CD14-positive monocyte (primary cell): ENCODE measurements around the gene NKIRAS2. TPM values are rescaled to one million over a fixed set of nuclear protein-coding genes. Genes with fewer than 3 reads are reported as not detected.
A peak's percentile ranks its signal among the peaks of the same experiment; 100 is the strongest.

Experiments
- DNase-seq, 3 donors: peaks; one replicate each; pipeline ENCODE4 v3.0.0-alpha.2; 2011 to 2022
- H2AFZ ChIP-seq: 2 replicates; pipeline ENCODE4 v1.6.0; 2012; ENCODE audit warnings: mild to moderate bottlenecking, low read depth, low read length, inconsistent platforms; ENCODE audit not compliant: insufficient read depth, poor library complexity, severe bottlenecking
- H3K27ac ChIP-seq, 2 donors: 1 replicate in 1 of 2; 2 replicates in 1 of 2; pipeline ENCODE4 v1.5.1; 2012 to 2013; ENCODE audit warnings: low read length in 2 of 2, control low read depth in 1 of 2, inconsistent platforms in 1 of 2, low read depth in 1 of 2, mild to moderate bottlenecking in 1 of 2
- H3K27me3 ChIP-seq, 2 donors: one replicate each; pipeline versions ENCODE4 v1.6.0 to v1.6.1; 2011 to 2013; ENCODE audit warnings: low read length in 2 of 2; ENCODE audit not compliant: control insufficient read depth in 2 of 2, insufficient read depth in 2 of 2
- H3K36me3 ChIP-seq, 2 donors: replicated peaks in 1 of 2; 1 replicate in 1 of 2; 2 replicates in 1 of 2; pipeline versions ENCODE4 v1.5.1 to v1.6.1; 2012 to 2013; ENCODE audit warnings: low read length in 2 of 2, control low read depth in 1 of 2, inconsistent platforms in 1 of 2, mild to moderate bottlenecking in 1 of 2; ENCODE audit not compliant: insufficient read depth in 2 of 2, control insufficient read depth in 1 of 2
- H3K4me1 ChIP-seq, 2 donors: 1 replicate in 1 of 2; 2 replicates in 1 of 2; pipeline versions ENCODE4 v1.5.1 to v1.6.1; 2012 to 2013; ENCODE audit warnings: low read length in 2 of 2, control low read depth in 1 of 2, inconsistent platforms in 1 of 2, mild to moderate bottlenecking in 1 of 2, moderate library complexity in 1 of 2; ENCODE audit not compliant: insufficient read depth in 2 of 2, control insufficient read depth in 1 of 2
- H3K4me2 ChIP-seq: replicated peaks from 2 replicates; pipeline ENCODE3; 2012; ENCODE audit warnings: low read length, moderate library complexity, mild to moderate bottlenecking; ENCODE audit not compliant: poor library complexity, severe bottlenecking; ENCODE audit errors: extremely low read depth
- H3K4me3 ChIP-seq, 3 experiments: fragments of 200-600 bp in 1 of 3; sonication (generic) in 1 of 3; replicated peaks in 1 of 3; 1 replicate in 2 of 3; 2 replicates in 1 of 3; pipeline ENCODE4 v1.5.1; 2011 to 2013; ENCODE audit warnings: low read length in 3 of 3, mild to moderate bottlenecking in 3 of 3, control low read depth in 2 of 3, low read depth in 2 of 3, inconsistent platforms in 1 of 3, moderate library complexity in 1 of 3
- H3K79me2 ChIP-seq: 2 replicates; pipeline ENCODE4 v1.6.0; 2012; ENCODE audit warnings: mild to moderate bottlenecking, control low read depth, inconsistent platforms, low read length, moderate library complexity; ENCODE audit not compliant: insufficient read depth
- H3K9ac ChIP-seq: 2 replicates; pipeline ENCODE4 v1.6.0; 2017; ENCODE audit warnings: low read length, mild to moderate bottlenecking; ENCODE audit not compliant: insufficient read depth, poor library complexity, severe bottlenecking
- H3K9me3 ChIP-seq, 2 donors: replicated peaks in 1 of 2; 1 replicate in 1 of 2; 2 replicates in 1 of 2; pipeline versions ENCODE4 v1.5.1 to v1.6.1; 2012 to 2013; ENCODE audit warnings: low read length in 2 of 2, control low read depth in 1 of 2; ENCODE audit not compliant: control insufficient read depth in 1 of 2, insufficient read depth in 1 of 2
- H4K20me1 ChIP-seq: 2 replicates; pipeline ENCODE4 v1.6.0; 2012; ENCODE audit warnings: mild to moderate bottlenecking, low read length, control low read depth, moderate library complexity; ENCODE audit not compliant: insufficient read depth
- H3K27ac Mint-ChIP-seq, 7 donors: one replicate each; pipeline ENCODE4 v1.8.0; 2020; ENCODE audit warnings: mild to moderate bottlenecking in 7 of 7, mixed read lengths in 7 of 7, moderate library complexity in 6 of 7, inconsistent platforms in 2 of 7
- H3K27me3 Mint-ChIP-seq, 3 donors: one replicate each; pipeline ENCODE4 v1.8.0; 2021 to 2022; ENCODE audit warnings: low read depth in 3 of 3, mild to moderate bottlenecking in 3 of 3, mixed read lengths in 3 of 3, moderate library complexity in 3 of 3, inconsistent platforms in 1 of 3
- H3K36me3 Mint-ChIP-seq, 2 donors: one replicate each; pipeline ENCODE4 v1.8.0; 2020; ENCODE audit warnings: mixed read lengths in 2 of 2, inconsistent platforms in 1 of 2, mild to moderate bottlenecking in 1 of 2
- H3K4me1 Mint-ChIP-seq: one replicate; pipeline ENCODE4 v1.8.0; 2020; ENCODE audit warnings: mild to moderate bottlenecking, mixed read lengths
- H3K4me3 Mint-ChIP-seq, 2 donors: one replicate each; pipeline ENCODE4 v1.8.0; 2020; ENCODE audit warnings: mild to moderate bottlenecking in 2 of 2, mixed read lengths in 2 of 2, moderate library complexity in 1 of 2
- H3K9me3 Mint-ChIP-seq, 7 donors: one replicate each; pipeline ENCODE4 v1.8.0; 2020 to 2022; ENCODE audit warnings: mixed read lengths in 7 of 7, mild to moderate bottlenecking in 6 of 7, moderate library complexity in 6 of 7, inconsistent platforms in 2 of 7
- CTCF ChIP-seq: fragments of 200-600 bp; IDR thresholded peaks from one replicate; pipeline ENCODE4 v1.8.0; 2022; ENCODE audit warnings: antibody characterized with exemption, mild to moderate bottlenecking
- WGBS: methylation state at CpG from one replicate; pipeline ENCODE4 v1.1.5; 2013; ENCODE audit warnings: missing lambda C conversion rate; ENCODE audit not compliant: insufficient coverage; 5-methylcytosine and 5-hydroxymethylcytosine counted together
- intact Hi-C, 2 donors: fragments of 100-400 bp; cut with micrococcal nuclease; formaldehyde crosslinking; loops; one replicate each; pipeline versions ENCODE4 v1.15.0 to v1.15.1; 2023
- polyA plus RNA-seq, 3 donors: library from polyadenylated mRNA; depleted of rRNA in 1 of 3; unstranded in 2 of 3; stranded (reverse) in 1 of 3; fragments of 300-500 nt in 2 of 3; fragments of >200 nt in 1 of 3; fragmentation: Illumina TruSeq in 2 of 3; gene quantifications; 1 replicate in 2 of 3; 2 replicates in 1 of 3; pipeline ENCODE4 v1.2.3, GENCODE V29; 2012 to 2021

Gene NKIRAS2
- polyA plus RNA-seq, 3 donors, result 51.1 to 77.1 (median 69.9) TPM

- intact Hi-C loops, result no loop called here
- H3K4me3 ChIP-seq, result no peak overlapping the region
- H3K79me2 ChIP-seq, result peaks cover 18% of the 10 kb centered on the region
- H3K4me1 ChIP-seq, result no peaks in the 10 kb centered on the region
- 85% methylated on average over 3 of the region's 5 CpGs for WGBS
- H3K27ac Mint-ChIP-seq, result no peak overlapping the region
- no peak for TF ChIP-seq CTCF
- peaks cover 95 to 100% of the 10 kb centered on the region in 2 donors for H3K36me3 Mint-ChIP-seq
- peaks cover 81% of the 10 kb centered on the region for H4K20me1 ChIP-seq
- no peaks in the 10 kb centered on the region for H3K27me3 ChIP-seq
- peaks cover 0 to 2% (median 0%) of the 10 kb centered on the region in 3 donors for H3K27me3 Mint-ChIP-seq
- H3K9ac ChIP-seq, result no peak overlapping the region
- H3K27ac ChIP-seq, result no peak overlapping the region
- H3K4me2 ChIP-seq, result no peak overlapping the region
- H3K4me3 Mint-ChIP-seq, result no peak overlapping the region
- H3K36me3 ChIP-seq, result peaks cover 91 to 100% of the 10 kb centered on the region in 2 donors
- H3K9me3 Mint-ChIP-seq, result no peaks in the 10 kb centered on the region
- no peak for DNase-seq
- no peak overlapping the region for H2AFZ ChIP-seq
- H3K9me3 ChIP-seq, result no peaks in the 10 kb centered on the region
- no peaks in the 10 kb centered on the region for H3K4me1 Mint-ChIP-seq
Measured at GRCh38 chr17:41989702-41990419, 30.0 kb upstream of the NKIRAS2 start.

- H3K4me3 Mint-ChIP-seq, result no peak overlapping the region
- WGBS, result 100% methylated on average over 2 of the region's 3 CpGs
- peaks cover 0 to 1% (median 0%) of the 10 kb centered on the region in 3 donors for H3K27me3 Mint-ChIP-seq
Measured at GRCh38 chr17:41992576-41992975, 27.3 kb upstream of the NKIRAS2 start.

More at GRCh38 chr17:41992576-41992975, 27.3 kb upstream of the NKIRAS2 start:
- no peaks in the 10 kb centered on the region for H3K9me3 ChIP-seq
- H3K36me3 ChIP-seq, result peaks cover 95 to 100% of the 10 kb centered on the region in 2 donors
- TF ChIP-seq CTCF, result no peak
- H3K79me2 ChIP-seq, result peaks cover 39% of the 10 kb centered on the region
- no peak overlapping the region for H3K9ac ChIP-seq
- no peaks in the 10 kb centered on the region for H3K27me3 ChIP-seq
- Mint-ChIP-seq H3K4me1 (no peaks in the 10 kb centered on the region), H3K27ac (peak overlapping the region in 1 of 7 donors; percentile 40), H3K9me3 (no peaks in the 10 kb centered on the region), H3K36me3 (peaks cover 91 to 99% of the 10 kb centered on the region in 2 donors)
- peaks cover 87% of the 10 kb centered on the region for H4K20me1 ChIP-seq
- intact Hi-C loops, result no loop called here
- H3K27ac ChIP-seq, result no peak overlapping the region
- H3K4me2 ChIP-seq, result no peak overlapping the region
- DNase-seq, result no peak
- H2AFZ ChIP-seq, result no peak overlapping the region
- no peak overlapping the region for H3K4me3 ChIP-seq
- H3K4me1 ChIP-seq, result no peaks in the 10 kb centered on the region
